CD4-positive, alpha-beta T cell (primary cell): ENCODE measurements around the gene ABCA2. TPM values are rescaled to one million over a fixed set of nuclear protein-coding genes. Genes with fewer than 3 reads are reported as not detected.

Experiments used
- ATAC-seq: fragments of 200-7000 bp; cut with Tn5 transposase; one replicate; pipeline ENCODE4 v1.10.0; 2022; ENCODE audit warnings: mild to moderate bottlenecking; ENCODE audit not compliant: poor library complexity
- CTCF ChIA-PET: fragments of 350-600 bp; sonication (Branson Sonifier 250); formaldehyde crosslinking; loops from one replicate; lab custom pipeline; 2021; ENCODE audit warnings: antibody characterized with exemption, inconsistent platforms; lab: Charles Lee
- POLR2A ChIA-PET: fragments of 350-600 bp; sonication (Branson Sonifier 250); formaldehyde crosslinking; loops from one replicate; lab custom pipeline; 2021; ENCODE audit warnings: antibody characterized with exemption, inconsistent platforms; lab: Charles Lee
- DNase-seq, 14 experiments: peaks; one replicate each; pipeline ENCODE4 v3.0.0-alpha.2; 2013 to 2020; ENCODE audit warnings: mixed read lengths in 2 of 14
- H3K27ac ChIP-seq, 2 donors: one replicate each; pipeline versions ENCODE4 v1.5.1 to v1.7.0; 2013; ENCODE audit warnings: low read length in 2 of 2, low read depth in 1 of 2, mild to moderate bottlenecking in 1 of 2
- H3K27me3 ChIP-seq, 2 experiments: 1 replicate in 1 of 2; 2 replicates in 1 of 2; pipeline versions ENCODE4 v1.6.1 to v1.7.0; 2013; ENCODE audit warnings: low read length in 2 of 2, control low read depth in 1 of 2, mild to moderate bottlenecking in 1 of 2, moderate library complexity in 1 of 2; ENCODE audit not compliant: insufficient read depth in 2 of 2, control insufficient read depth in 1 of 2
- H3K36me3 ChIP-seq: one replicate; pipeline ENCODE4 v1.6.1; 2013; ENCODE audit warnings: low read length, control low read depth; ENCODE audit not compliant: insufficient read depth
- H3K4me1 ChIP-seq: one replicate; pipeline ENCODE4 v1.6.1; 2013; ENCODE audit warnings: low read length, control low read depth; ENCODE audit not compliant: insufficient read depth
- H3K4me3 ChIP-seq: one replicate; pipeline ENCODE4 v1.5.1; 2013; ENCODE audit warnings: mild to moderate bottlenecking, low read length, moderate library complexity
- H3K9me3 ChIP-seq, 2 experiments: 1 replicate in 1 of 2; 2 replicates in 1 of 2; pipeline versions ENCODE4 v1.6.1 to v1.7.0; 2013; ENCODE audit warnings: low read length in 2 of 2, mild to moderate bottlenecking in 2 of 2, control low read depth in 1 of 2, moderate library complexity in 1 of 2; ENCODE audit not compliant: control insufficient read depth in 1 of 2, insufficient read depth in 1 of 2
- H3K27ac Mint-ChIP-seq: one replicate; pipeline ENCODE4 v1.8.0; 2020; ENCODE audit warnings: mixed read lengths
- H3K27me3 Mint-ChIP-seq: one replicate; pipeline ENCODE4 v1.8.0; 2021; ENCODE audit warnings: mixed read lengths
- H3K36me3 Mint-ChIP-seq: one replicate; pipeline ENCODE4 v1.8.0; 2021; ENCODE audit warnings: low read depth, mixed read lengths
- H3K4me1 Mint-ChIP-seq: one replicate; pipeline ENCODE4 v1.8.0; 2021; ENCODE audit warnings: low read depth, mixed read lengths
- H3K4me3 Mint-ChIP-seq: one replicate; pipeline ENCODE4 v1.8.0; 2020; ENCODE audit warnings: mild to moderate bottlenecking, mixed read lengths
- H3K9me3 Mint-ChIP-seq: one replicate; pipeline ENCODE4 v1.8.0; 2020; ENCODE audit warnings: mixed read lengths
- CTCF ChIP-seq: fragments of 200-600 bp; IDR thresholded peaks from one replicate; pipeline ENCODE4 v1.8.0; 2022; ENCODE audit warnings: antibody characterized with exemption, mild to moderate bottlenecking
- intact Hi-C, 2 experiments: fragments of 100-400 bp; cut with DNase I in 1 of 2; cut with micrococcal nuclease in 1 of 2; formaldehyde crosslinking; loops; one replicate each; pipeline versions ENCODE4 v1.15.1 to v1.9.0; 2023 to 2025; cut with DNase I, micrococcal nuclease
- total RNA-seq, 174 experiments: library from RNA in 2 of 174; stranded (reverse) in 2 of 174; gene quantifications; one replicate each; pipeline ENCODE4 v1.2.3 and lab custom pipeline; 2021 to 2026

Gene ABCA2
- total RNA-seq, 2 experiments from 2014 or later, result 80.1 to 86.8 TPM

GRCh38 chr9:136988872-136989271, 39.2 kb downstream of the ABCA2 start:
- Histone ChIP-seq H3K27me3 (peaks cover 13 to 22% of the 10 kb centered on the region in 2 experiments), H3K4me3 (no peak overlapping the region), H3K36me3 (peaks cover 6% of the 10 kb centered on the region), H3K9me3 (peaks cover 0 to 11% of the 10 kb centered on the region in 2 experiments), H3K4me1 (peaks cover 39% of the 10 kb centered on the region), H3K27ac (no peak overlapping the region)
- H3K27ac Mint-ChIP-seq, result no peak overlapping the region
- no peaks in the 10 kb centered on the region for H3K9me3 Mint-ChIP-seq
- peaks cover 4% of the 10 kb centered on the region for H3K36me3 Mint-ChIP-seq
- DNase-seq (no peak), ATAC-seq (no peak)
- peaks cover 27% of the 10 kb centered on the region for H3K4me1 Mint-ChIP-seq
- no peak overlapping the region for H3K4me3 Mint-ChIP-seq
- CTCF ChIA-PET, result interaction anchor here (0.5 kb wide), 1 partner anchor 79 kb away, joined by 3 read pairs; no protein-coding TSS in a partner anchor
- intact Hi-C loops, result no loop called here
- POLR2A ChIA-PET, result no interaction called here
- peaks cover 19% of the 10 kb centered on the region for H3K27me3 Mint-ChIP-seq
- TF ChIP-seq CTCF, result no peak

- H3K4me1 ChIP-seq, result peaks cover 15% of the 10 kb centered on the region
- no peak overlapping the region for H3K4me3 ChIP-seq
- H3K27ac Mint-ChIP-seq, result no peak overlapping the region
- no peak for DNase-seq
- ChIA-PET CTCF (interaction anchor here (1.3 kb wide), 1 partner anchor 144 kb away, joined by 3 read pairs; the partner anchor contains the start of gene AJM1), POLR2A (interaction anchor here (1.5 kb wide), 1 partner anchor 25 kb away, joined by 3 read pairs; no protein-coding TSS in a partner anchor)
- H3K36me3 ChIP-seq, result no peaks in the 10 kb centered on the region
- intact Hi-C loops, result no loop called here
- H3K27me3 ChIP-seq, result peaks cover 20 to 33% of the 10 kb centered on the region in 2 experiments
- H3K9me3 Mint-ChIP-seq, result no peaks in the 10 kb centered on the region
- no peak for ATAC-seq
- no peak for TF ChIP-seq CTCF
- no peak overlapping the region for H3K4me3 Mint-ChIP-seq
- peaks cover 0 to 11% of the 10 kb centered on the region in 2 experiments for H3K9me3 ChIP-seq
- H3K27ac ChIP-seq, result no peak overlapping the region
- peaks cover 33% of the 10 kb centered on the region for H3K27me3 Mint-ChIP-seq
- H3K4me1 Mint-ChIP-seq, result peaks cover 10% of the 10 kb centered on the region
- H3K36me3 Mint-ChIP-seq, result no peaks in the 10 kb centered on the region
These were observed 42.2 kb downstream of the ABCA2 start for GRCh38 chr9:136985853-136986252.

- peak; percentile 43 for ATAC-seq
- no peak for DNase-seq
- Mint-ChIP-seq H3K27me3 (peaks cover 38% of the 10 kb centered on the region), H3K27ac (no peak overlapping the region), H3K4me3 (no peak overlapping the region), H3K9me3 (no peaks in the 10 kb centered on the region), H3K36me3 (no peaks in the 10 kb centered on the region), H3K4me1 (peaks cover 5% of the 10 kb centered on the region)
- Histone ChIP-seq H3K27me3 (peaks cover 20 to 33% of the 10 kb centered on the region in 2 experiments), H3K36me3 (no peaks in the 10 kb centered on the region), H3K9me3 (peaks cover 0 to 11% of the 10 kb centered on the region in 2 experiments), H3K4me3 (no peak overlapping the region), H3K4me1 (peaks cover 15% of the 10 kb centered on the region), H3K27ac (no peak overlapping the region)
- CTCF ChIA-PET, result interaction anchor here (1.3 kb wide), 1 partner anchor 143 kb away, joined by 3 read pairs; the partner anchor contains the start of gene AJM1
- TF ChIP-seq CTCF, result no peak
- intact Hi-C loops, result no loop called here
- POLR2A ChIA-PET, result interaction anchor here (1.5 kb wide), 1 partner anchor 25 kb away, joined by 3 read pairs; no protein-coding TSS in a partner anchor
These were observed 42.9 kb downstream of the ABCA2 start for GRCh38 chr9:136985027-136985602.
